OCI-LY7 (cell line): ENCODE data around the gene RPL35A. TPM values are rescaled to one million over a fixed set of nuclear protein-coding genes. Genes with fewer than 3 reads are reported as not detected.

ENCODE experiments used
- BruUV-seq: library from RNA; stranded (reverse); fragments of 400-500 nt; replicated peaks from 2 replicates; lab custom pipeline; 2021; lab: Mats Ljungman, UMichigan
- CTCF ChIA-PET: fragments of 300-600 bp; sonication (Branson Sonifier 250); formaldehyde crosslinking; loops from one replicate; lab custom pipeline; 2022; ENCODE audit warnings: antibody characterized with exemption; ENCODE audit not compliant: unreplicated experiment; lab: Charles Lee
- POLR2A ChIA-PET: fragments of 300-600 bp; sonication (Branson Sonifier 250); formaldehyde crosslinking; loops from one replicate; lab custom pipeline; 2022; ENCODE audit warnings: antibody characterized with exemption; lab: Charles Lee
- DNase-seq: peaks from one replicate; pipeline ENCODE4 v3.0.0-alpha.2; 2015; ENCODE audit warnings: low spot score
- H2AFZ ChIP-seq: fragments of 200-600 bp; sonication (generic), shearing (Covaris generic); 2 replicates; pipeline ENCODE4 v1.6.1; 2014; ENCODE audit warnings: mild to moderate bottlenecking, antibody characterized with exemption, low read length, moderate library complexity
- H3K27ac ChIP-seq: fragments of 200-600 bp; sonication (generic); 2 replicates; pipeline ENCODE4 v1.5.1; 2014; ENCODE audit warnings: mixed run types, low read depth, mild to moderate bottlenecking, moderate library complexity, low read length, inconsistent platforms; ENCODE audit not compliant: poor library complexity, severe bottlenecking
- H3K36me3 ChIP-seq: fragments of 200-600 bp; sonication (generic); 2 replicates; pipeline ENCODE4 v1.6.1; 2014; ENCODE audit warnings: mild to moderate bottlenecking, antibody characterized with exemption, low read length, moderate library complexity, mixed read lengths; ENCODE audit not compliant: insufficient read depth
- H3K4me1 ChIP-seq: fragments of 200-600 bp; sonication (generic); 2 replicates; pipeline ENCODE4 v1.5.1; 2014; ENCODE audit warnings: mild to moderate bottlenecking, low read length; ENCODE audit not compliant: insufficient read depth, poor library complexity, severe bottlenecking
- H3K4me2 ChIP-seq: fragments of 200-600 bp; sonication (generic); 2 replicates; pipeline ENCODE4 v1.6.1; 2014; ENCODE audit warnings: mild to moderate bottlenecking, low read length
- H3K4me3 ChIP-seq: fragments of 200-600 bp; sonication (generic); 2 replicates; pipeline ENCODE4 v1.5.1; 2014; ENCODE audit warnings: mild to moderate bottlenecking, low read depth, low read length; ENCODE audit not compliant: poor library complexity, severe bottlenecking
- H3K79me2 ChIP-seq: fragments of 200-600 bp; sonication (generic); 2 replicates; pipeline ENCODE4 v1.6.1; 2016; ENCODE audit warnings: low read depth, mild to moderate bottlenecking, low read length, moderate library complexity, mixed read lengths; ENCODE audit not compliant: insufficient read depth
- H3K9me2 ChIP-seq: fragments of 200-600 bp; sonication (generic); 2 replicates; pipeline ENCODE4 v1.6.1; 2016; ENCODE audit warnings: mild to moderate bottlenecking, low read length, mixed read lengths; ENCODE audit not compliant: insufficient read depth
- H3K9me3 ChIP-seq: fragments of 200-600 bp; sonication (generic); 2 replicates; pipeline ENCODE4 v1.6.1; 2014; ENCODE audit warnings: mild to moderate bottlenecking, mixed run types, low read length, mixed read lengths
- H4K20me1 ChIP-seq: fragments of 200-600 bp; sonication (generic); 2 replicates; pipeline ENCODE4 v1.6.1; 2014; ENCODE audit warnings: mild to moderate bottlenecking, antibody characterized with exemption, low read length, moderate library complexity, mixed read lengths; ENCODE audit not compliant: insufficient read depth
- CTCF ChIP-seq: fragments of 200-600 bp; sonication (generic); conservative IDR thresholded peaks from 2 replicates; pipeline ENCODE4 v1.5.1; 2014; ENCODE audit warnings: mild to moderate bottlenecking, antibody characterized with exemption, low read length, moderate library complexity, mixed read lengths
- EZH2phosphoT487 ChIP-seq: fragments of 200-600 bp; sonication (generic); IDR thresholded peaks from 2 replicates; pipeline ENCODE4 v1.6.1; 2018; ENCODE audit warnings: low read depth, borderline replicate concordance, mild to moderate bottlenecking, mixed run types, antibody characterized with exemption, low read length, moderate library complexity, mixed read lengths
- intact Hi-C: fragments of 100-400 bp; cut with micrococcal nuclease; formaldehyde crosslinking; loops from one replicate; pipeline ENCODE4 v1.10.0; 2022; ENCODE audit not compliant: unreplicated experiment
- total RNA-seq, 2 experiments: library from RNA; depleted of rRNA in 1 of 2; stranded (reverse); fragments of >200 nt in 1 of 2; shearing (Covaris generic) in 1 of 2; gene quantifications; 2 replicates each; pipeline ENCODE4 v1.2.3, GENCODE V29; 2014 to 2022

Gene RPL35A
- total RNA-seq, 2 experiments from 2014 or later, result 846 to 1,184 TPM

GRCh38 chr3:197952440-197952839 lies 2.5 kb downstream of the RPL35A start:
- Histone ChIP-seq H2AFZ (no peak overlapping the region), H3K4me1 (peaks cover 39% of the 10 kb centered on the region), H3K9me2 (no peaks in the 10 kb centered on the region), H3K27ac (no peak overlapping the region), H4K20me1 (peaks cover 31% of the 10 kb centered on the region), H3K9me3 (no peaks in the 10 kb centered on the region), H3K4me3 (peak overlapping the region; percentile 84), H3K79me2 (peaks cover 50% of the 10 kb centered on the region), H3K36me3 (peaks cover 73% of the 10 kb centered on the region), H3K4me2 (peak overlapping the region; percentile 77)
- no TSS peak for BruUV-seq
- TF ChIP-seq CTCF (no peak), EZH2phosphoT487 (no peak)
- intact Hi-C loops, result no loop called here
- POLR2A ChIA-PET, result no interaction called here
- DNase-seq, result no peak
- CTCF ChIA-PET, result no interaction called here

- ChIA-PET POLR2A (no interaction called here), CTCF (no interaction called here)
- Histone ChIP-seq H3K9me2 (no peaks in the 10 kb centered on the region), H3K4me3 (no peak overlapping the region), H2AFZ (no peak overlapping the region), H3K36me3 (peaks cover 82% of the 10 kb centered on the region), H3K27ac (no peak overlapping the region), H3K79me2 (peaks cover 50% of the 10 kb centered on the region), H3K4me1 (peaks cover 42% of the 10 kb centered on the region), H3K9me3 (no peaks in the 10 kb centered on the region), H3K4me2 (peak overlapping the region; percentile 6; the same call in 1 of the 2 replicates), H4K20me1 (peaks cover 31% of the 10 kb centered on the region)
- TF ChIP-seq EZH2phosphoT487, result no peak
- TF ChIP-seq CTCF, result no peak
- no peak for DNase-seq
- BruUV-seq, result no TSS peak
- intact Hi-C loops, result no loop called here
Measured at GRCh38 chr3:197953325-197953724, 3.3 kb downstream of the RPL35A start.

GRCh38 chr3:197953881-197954280 lies 3.9 kb downstream of the RPL35A start:
- no peak overlapping the region for H3K4me3 ChIP-seq
- TF ChIP-seq CTCF (no peak), EZH2phosphoT487 (no peak)
- BruUV-seq, result TSS peak; percentile 2
- ChIA-PET POLR2A (no interaction called here), CTCF (no interaction called here)
- H3K9me2 ChIP-seq, result no peaks in the 10 kb centered on the region
- no peaks in the 10 kb centered on the region for H3K9me3 ChIP-seq
- no peak for DNase-seq
- H4K20me1 ChIP-seq, result peaks cover 31% of the 10 kb centered on the region
- H2AFZ ChIP-seq, result no peak overlapping the region
- no peak overlapping the region for H3K27ac ChIP-seq
- peaks cover 50% of the 10 kb centered on the region for H3K79me2 ChIP-seq
- H3K4me1 ChIP-seq, result peaks cover 47% of the 10 kb centered on the region
- no peak overlapping the region for H3K4me2 ChIP-seq
- peaks cover 86% of the 10 kb centered on the region for H3K36me3 ChIP-seq
- intact Hi-C loops, result no loop called here
